ENCODE measurements around the gene MED23.
A peak's percentile ranks its signal among the peaks of the same experiment; 100 is the strongest.

Gene MED23

DNA sequence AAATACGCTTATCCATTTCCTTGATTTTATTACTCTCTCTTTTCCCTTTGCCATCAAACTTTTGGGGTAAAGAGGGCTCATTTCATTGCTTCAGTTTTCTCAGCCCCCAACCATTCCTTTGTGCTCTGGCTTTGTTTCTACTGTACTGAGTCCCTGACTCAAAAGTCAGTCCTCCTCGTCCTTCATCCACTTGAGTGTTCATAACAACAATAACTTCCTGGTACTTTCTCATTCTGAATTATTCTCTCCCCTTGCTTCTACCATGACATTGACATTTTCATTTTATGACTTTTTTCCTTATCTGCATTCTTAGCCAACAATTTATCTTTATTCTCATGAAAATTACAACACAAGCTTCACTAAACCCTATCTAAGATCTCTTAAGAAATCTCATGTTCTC, 10.0 kb upstream of the MED23 start:
- DNase-seq = no peak

DNA sequence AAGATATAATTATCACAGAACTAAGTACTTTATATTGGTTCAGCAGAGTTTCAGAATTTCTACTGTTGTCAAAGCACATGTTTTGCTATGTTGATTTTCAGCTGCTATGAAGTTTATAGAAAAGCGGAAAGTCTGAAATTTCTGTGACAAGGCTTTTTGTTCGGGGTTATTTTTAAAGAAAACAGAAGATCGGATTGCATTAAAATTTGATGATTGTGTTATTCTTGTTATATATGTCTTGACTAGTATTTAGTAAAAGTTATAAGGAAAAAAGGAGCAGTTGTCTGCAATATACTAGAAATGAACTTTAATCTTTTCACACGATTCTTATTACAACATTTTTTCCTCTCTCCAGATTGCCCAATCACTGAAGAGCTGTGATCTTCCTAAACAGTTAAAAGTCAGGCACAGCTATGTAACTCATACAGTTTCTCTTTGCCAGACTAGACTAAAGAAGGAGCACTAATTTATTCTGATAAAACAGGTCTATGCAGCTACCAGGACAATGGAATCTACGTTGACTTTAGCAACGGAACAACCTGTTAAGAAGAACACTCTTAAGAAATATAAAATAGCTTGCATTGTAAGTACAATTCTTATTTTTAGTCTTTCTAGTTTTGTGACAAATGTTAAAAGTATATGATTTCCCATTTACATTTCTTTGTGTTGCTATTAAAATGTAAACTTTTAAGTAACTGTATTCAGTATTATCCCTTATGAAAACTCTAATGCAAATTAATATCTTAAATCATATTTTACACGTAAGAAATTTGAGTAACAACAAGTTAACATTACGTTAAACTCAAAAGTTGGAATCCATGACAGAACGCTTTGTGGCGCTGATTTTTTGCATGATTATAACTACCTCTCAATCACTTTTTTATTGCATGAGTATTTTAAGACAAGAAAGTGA, 9.1 kb upstream of the MED23 start, which contains the start of gene ENPP3:
ENPP3 (plus strand) TSS at position 423 of the 913 bp plus-strand sequence; CDS start at position 506, 83 bp downstream.
- no peak for DNase-seq

DNA sequence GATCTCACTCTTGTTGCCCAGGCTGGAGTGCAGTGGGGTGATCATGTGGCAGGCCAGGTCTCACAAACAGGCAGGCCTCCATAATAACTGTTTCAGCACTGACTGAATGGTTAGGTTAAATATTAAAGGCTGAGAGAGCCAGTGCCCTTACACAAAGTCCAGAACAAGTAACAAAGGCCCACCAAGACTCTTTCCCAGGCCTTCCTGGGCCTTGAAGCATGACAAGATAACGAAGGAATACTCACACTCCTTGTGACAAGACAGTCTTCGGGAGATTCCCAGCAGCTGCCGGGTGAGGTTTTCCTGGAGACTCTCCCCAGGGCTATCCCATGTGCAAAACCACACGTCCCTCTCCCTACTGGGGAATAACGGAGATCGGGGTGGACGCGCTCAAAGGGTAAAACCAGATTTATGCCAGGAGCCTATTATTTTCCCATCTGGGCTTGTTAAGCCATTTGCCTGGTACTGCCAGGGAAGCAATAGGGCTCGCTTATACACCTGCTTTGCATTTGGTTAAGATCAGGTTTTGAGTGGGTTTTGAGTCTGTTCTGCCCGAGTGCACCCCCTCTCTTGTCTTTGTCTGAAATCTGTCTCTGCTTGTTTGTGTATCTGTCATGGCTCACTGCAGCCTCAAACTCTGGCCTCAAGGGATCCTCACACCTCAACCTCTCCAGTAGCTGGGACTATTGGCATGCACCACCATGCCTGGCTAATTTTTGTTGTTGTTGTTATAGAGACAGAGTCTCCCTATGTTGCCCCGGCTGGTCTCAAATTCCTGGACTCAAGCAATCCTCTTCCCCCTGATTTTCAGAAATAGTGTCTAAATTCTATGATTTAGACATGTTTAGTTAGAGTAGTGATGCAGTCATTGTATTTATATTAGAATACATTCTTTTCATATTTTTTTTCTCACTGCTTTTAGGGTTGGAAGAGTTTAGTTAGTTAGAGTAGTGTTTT, 7.6 kb upstream of the MED23 start:
- peak; percentile 21 to 53 for DNase-seq

DNA sequence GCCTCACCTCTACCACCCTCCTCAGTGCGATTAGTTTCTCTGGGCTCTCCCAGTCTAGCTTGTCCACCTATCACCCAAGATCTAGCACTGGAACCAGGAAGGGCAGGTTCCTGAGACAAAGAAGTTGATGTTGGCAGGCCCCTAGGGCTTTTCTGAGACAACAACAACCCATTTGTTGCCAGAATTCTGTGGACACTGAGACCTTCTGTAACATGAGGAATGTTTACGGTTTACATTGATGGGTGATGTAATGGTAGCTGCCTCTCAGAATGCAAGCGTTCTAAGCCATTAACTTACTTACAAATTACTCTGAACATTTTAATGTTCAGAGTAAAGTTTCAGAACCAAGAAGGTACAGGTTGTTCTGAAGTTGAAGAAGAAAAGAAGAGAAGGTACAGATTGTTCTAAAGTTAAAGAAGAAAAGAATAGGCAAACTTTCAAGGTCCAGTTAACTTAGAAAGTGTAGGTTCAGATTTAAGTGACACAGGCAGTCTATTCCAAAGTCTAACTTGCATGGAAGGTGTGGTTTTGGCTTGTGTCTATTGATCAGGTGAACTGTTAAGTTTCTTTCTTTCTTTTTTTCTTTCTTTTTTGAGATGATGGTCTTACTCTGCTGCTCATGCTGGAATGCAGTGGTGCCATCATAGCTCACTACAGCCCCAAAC, 3.7 kb upstream of the MED23 start:
- no peak for DNase-seq

DNA sequence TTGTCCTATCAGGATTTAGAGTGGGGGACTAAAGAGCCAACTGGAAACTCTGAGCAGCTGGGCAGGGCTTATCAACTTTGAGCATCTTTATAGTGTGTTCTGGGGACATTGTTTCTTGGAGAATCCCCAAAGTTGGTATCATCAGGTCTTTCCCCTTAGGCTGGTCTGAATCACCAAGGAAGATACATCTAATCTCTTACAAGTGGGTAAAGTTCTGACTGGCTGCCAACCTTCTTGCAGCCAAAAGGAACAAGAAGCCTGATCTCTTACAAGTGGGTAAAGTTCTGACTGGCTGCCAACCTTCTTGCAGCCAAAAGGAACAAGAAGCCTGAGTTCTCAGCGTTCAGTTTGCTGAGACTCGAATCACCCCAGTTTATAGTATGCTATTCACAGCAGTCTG, 1.6 kb upstream of the MED23 start:
- DNase-seq = no peak

DNA sequence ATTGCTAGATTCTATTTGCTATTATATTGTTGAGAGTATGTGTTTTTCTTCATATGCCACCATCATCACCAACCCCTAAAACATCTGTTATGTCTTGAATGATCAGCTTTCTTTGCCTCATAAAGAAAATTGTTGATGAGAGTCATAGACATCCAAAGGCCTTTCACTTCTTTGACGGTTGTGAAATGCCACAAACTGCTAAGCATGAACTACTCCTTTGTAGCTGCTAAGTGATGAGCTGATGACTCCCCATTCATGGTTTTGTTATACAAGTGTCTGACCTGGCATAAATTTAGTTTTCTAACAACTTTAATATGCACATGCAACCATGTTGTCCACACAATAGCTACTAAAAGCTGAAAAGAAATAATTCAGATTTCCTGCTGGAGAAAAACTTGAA, 684 bp upstream of the MED23 start:
- no peak for DNase-seq

DNA sequence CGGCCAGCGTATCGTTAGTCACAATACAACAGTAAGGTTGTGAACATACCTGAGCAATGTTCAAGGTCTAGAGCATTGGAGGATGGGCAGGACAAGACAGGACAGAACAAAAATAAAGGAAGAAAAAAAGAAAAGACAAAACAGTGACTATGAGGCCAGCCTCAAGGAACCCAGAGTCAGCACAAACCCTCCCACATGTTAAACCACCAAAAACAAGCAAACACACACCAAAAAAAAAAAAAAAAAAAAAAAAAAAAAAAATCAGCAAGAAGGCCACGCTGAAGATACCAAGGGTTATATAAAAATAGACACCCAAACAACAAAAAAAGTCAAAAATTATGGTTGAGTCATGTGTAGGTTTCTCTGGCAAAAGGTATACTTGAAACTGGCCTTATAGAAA, 12.8 kb downstream of the MED23 start:
- DNase-seq = no peak

DNA sequence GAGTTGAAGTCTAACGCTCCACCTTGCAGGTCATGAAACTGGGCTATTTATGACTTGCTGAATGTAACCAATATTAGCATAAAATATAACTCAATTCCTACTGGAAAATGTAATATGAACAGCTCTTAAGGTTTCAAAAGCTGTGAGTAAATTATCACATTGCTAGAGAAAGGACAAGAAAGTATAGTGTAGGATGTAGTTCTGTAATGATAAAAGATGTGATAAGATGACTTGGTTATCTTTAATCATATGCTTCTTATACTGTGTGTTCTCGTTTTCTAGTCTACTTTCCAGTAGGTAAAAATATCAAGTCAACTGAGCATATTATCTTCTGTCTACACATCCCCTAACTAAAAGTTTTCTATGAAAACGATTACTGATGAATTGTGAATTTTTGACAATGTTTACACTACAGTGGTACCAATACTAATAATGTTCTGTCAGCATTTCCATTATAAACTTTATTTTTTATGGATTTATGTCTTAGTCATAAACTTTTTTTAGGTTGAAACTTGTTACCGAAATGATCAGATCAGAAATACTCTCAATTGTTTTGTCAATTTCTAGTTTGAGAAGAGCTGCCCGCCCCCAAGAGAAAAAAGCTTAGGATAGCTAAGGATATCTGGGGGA, 14.6 kb downstream of the MED23 start:
- DNase-seq = no peak

DNA sequence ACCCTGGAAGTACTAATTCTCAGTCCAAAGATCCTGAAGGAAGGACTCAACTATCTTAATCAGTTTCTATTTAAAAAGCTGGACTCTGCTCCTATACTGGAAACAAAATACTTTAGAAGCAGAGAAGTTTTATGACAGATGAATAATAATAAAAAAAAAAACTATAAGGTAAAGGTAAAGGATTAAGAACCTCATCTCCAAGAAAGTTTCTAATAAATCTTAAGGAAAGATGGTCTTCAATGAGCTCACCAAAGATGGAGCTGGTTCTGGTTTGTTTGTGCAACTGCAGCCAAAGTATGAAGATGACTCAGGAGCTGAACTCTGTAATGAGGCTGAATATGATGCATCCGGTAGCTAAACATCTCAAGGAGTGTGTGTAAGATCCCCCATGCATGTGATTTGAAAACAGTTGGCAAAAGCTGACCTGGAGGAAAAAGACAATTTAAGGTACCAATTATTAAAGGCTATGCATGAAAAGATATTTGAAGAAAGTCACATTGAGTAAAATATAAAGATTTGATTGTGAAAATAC, 25.2 kb downstream of the MED23 start:
- no peak for DNase-seq

DNA sequence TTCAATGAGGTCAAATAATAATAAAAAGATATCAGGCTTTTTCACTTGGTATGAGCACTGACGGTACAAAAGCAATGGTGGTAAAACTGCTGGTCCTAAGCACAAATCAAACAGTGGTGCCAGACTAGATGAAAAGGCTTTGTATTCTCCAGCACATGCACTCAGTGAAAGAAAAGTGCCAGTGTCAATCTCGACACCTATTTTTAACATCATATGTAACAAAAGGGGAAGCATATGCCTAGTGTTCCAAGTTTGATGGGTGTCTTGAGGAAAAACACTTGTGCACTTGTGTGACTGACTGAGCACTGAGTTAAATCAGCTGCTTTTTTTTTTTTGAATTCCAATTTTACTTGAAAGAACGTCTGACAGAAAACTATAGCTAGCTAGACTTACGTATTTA, 27.3 kb downstream of the MED23 start:
- no peak for DNase-seq

DNA sequence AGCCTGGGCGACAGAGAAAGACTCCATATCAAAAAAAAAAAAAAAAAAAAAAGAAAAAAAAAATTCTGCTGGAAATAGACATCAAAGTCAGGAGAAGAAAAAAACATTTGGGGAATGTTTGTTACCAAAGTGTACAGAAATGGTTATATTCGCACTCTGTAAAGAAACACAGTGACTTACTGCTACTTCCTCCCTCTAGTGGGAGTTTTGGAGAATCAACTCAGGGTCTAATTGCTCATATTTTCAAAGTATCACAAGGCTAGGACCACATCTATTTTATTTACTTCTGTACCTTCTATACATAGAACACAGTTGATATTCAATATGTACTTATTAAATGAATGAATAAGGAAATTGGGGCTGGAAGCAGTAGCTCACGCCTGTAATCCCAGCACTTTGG, 30.6 kb downstream of the MED23 start:
- no peak for DNase-seq

DNA sequence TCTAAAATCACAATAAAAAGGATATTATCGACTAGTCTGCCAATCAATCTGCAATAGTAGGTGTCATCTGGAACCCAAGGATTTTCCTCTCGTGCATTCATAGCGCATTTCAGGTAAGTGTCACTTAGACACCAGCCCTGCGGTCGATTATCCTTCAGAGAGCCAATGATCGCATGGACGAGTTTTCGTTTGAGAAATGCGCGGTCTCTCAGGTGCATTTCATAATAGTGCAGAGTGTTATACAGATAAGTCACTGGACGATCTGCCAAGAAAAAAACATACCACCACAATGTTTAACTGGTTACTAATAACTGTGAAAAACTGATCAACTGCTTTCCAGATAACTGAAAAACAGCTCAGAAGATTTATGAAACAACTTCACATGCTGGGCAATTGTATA, 34.0 kb downstream of the MED23 start:
- no peak for DNase-seq

DNA sequence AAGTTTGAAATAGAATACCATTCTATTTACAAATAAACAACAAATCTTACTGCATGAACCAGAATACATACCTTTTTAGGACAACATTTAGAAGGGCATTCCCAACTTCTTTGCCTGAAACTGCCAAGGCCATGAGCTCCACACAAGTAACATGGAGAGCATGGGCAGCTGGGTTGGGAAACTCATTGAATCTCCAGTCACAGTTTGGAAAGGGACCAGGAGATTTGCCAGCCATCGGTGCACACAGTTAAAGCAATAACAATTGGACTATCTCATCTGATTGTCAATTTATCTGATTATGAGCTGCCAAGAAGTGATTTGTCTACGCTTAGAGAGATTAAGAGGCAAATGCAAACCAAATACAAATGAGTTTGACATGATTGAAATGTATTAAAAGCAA, 35.1 kb downstream of the MED23 start:
- no peak for DNase-seq

DNA sequence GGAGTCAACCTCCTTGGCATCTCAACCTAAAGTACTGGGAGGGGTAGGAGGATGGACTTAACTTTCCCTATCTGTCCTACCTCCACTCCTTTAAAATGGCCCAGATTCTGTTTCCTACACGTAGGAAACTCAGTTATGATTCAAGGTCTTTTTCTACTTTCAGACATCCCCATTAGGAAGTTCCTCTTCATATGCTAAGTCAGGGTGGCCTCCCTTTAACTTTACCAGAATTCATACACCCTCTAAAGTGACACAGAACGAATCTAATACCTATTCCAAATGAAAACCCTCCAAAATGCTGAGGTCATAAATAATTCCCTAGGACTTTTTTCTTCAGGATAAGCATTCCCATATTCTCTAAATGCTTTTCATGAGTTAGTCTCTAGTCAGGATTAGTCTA, 39.4 kb downstream of the MED23 start:
- no peak for DNase-seq

DNA sequence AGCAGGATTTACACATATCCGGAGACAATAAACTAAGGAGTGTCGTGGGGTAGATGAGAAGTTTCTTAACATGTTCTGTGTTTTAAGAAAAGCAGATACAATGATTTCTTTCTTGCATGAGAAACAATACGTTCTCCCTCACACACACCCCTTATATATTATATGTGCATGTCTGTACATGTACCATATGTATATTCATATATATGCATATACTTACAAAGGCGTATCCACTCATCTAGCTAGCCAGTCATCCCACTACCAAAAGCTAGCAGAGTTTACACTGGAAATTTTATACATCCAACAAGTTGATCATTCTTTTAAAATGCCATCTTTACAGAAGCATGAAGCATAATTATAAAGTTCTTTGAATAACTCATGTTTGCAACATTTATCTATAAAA, 40.1 kb downstream of the MED23 start:
- no peak for DNase-seq

DNA sequence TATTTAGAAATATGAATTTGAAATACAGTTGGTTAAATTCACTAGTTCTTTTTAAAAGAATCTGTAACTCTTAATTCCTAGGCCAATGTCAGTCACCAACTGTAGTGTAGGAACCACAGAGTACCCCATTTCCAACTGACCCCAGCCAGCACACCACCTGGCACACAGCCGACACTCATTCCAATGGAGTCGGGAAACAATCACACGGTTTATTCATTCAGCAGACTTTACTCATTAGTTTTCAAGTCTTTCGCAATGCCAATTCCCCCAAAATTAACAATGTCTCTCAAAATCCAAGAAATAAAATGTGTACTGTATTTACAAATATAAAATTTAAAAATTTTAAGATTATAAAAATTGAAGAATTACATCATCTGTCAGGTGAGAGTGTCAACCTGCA, 41.5 kb downstream of the MED23 start:
- DNase-seq = no peak

DNA sequence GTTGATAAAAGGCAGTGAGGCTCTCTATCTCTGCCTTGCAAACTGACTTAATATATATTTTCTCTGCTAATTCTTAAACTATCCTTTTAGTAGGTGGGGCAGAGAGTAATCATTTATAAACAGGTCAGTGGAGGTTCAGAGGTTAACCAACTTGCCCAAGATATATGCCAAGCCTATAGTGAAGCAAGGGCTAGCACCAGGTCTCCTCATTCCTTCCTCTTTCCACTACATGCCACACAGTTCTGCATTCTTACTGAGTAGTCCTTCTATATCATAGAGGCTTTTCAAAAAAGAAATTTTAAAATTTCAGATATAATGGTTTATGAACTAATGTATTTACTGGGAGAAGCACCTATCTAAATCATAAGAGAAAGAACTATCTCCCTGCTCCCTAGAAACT, 46.5 kb downstream of the MED23 start:
- DNase-seq = no peak

DNA sequence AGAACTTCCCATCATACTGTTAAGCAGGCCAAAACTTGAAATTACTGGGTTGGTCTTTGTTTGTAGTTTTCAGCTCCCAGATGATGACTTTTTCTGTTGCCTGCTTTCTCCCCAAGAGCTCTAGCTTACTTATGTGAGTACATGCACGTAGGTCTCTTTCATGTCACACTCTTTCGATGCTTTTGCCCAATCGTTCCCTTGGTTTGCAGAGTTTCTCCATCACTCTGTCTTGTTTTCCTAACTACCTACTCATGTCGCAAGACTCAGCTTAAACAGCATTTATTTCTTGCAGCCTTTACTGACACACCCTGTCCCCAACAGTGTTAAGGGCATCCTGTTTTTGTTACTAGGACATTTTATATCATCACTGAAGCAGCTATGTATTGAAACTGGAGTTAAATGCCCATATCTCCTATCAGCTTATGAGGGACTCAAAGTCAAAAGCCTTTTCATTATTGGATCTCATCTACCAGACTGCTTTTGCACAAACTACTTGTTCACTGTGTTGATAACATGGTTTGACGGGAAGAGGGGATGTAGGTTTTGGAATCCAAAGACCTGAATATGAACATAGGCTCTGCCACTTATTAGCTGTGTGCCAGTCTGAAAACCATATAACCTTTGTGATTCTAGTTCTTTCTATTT, 52.1 kb downstream of the MED23 start:
- no peak for DNase-seq

DNA sequence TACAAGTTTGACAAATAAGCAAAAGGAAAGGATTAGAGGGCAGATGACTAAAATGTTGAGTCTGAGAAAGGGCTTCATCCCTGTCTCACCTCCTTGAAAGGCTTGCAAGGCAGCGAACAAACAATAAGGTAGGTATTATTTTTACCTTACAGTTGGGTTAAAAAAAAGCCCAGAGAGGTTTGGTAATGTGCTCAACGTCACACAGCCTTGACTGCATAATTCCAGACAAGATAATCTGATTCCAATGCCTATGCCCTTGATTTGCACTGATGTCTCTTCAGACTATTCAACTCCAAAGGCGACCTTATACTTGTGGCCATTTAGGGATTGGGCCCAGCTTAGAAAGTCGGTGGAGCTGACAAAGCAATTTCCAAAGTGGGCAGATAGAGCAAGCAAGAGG, 53.4 kb downstream of the MED23 start:
- no peak for DNase-seq

DNA sequence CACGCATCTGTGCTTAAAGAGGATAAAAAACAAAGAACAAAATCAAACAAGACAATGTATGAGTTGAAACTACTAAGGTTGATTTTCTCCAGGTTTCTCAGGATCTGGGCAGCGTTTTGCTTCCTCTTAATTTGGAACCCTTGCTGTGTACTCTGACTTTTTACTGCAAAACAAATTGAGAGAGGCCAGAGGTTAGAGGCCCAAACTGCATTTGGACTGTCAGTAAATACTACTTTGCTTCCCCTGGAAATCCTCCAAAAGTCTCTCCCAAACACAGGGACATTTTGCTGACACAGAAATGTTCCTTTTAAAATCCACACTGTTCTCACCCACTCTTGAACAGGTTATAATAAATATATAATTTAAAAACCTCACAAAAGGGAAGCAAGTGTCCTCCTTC, 53.9 kb downstream of the MED23 start:
- no peak for DNase-seq

DNA sequence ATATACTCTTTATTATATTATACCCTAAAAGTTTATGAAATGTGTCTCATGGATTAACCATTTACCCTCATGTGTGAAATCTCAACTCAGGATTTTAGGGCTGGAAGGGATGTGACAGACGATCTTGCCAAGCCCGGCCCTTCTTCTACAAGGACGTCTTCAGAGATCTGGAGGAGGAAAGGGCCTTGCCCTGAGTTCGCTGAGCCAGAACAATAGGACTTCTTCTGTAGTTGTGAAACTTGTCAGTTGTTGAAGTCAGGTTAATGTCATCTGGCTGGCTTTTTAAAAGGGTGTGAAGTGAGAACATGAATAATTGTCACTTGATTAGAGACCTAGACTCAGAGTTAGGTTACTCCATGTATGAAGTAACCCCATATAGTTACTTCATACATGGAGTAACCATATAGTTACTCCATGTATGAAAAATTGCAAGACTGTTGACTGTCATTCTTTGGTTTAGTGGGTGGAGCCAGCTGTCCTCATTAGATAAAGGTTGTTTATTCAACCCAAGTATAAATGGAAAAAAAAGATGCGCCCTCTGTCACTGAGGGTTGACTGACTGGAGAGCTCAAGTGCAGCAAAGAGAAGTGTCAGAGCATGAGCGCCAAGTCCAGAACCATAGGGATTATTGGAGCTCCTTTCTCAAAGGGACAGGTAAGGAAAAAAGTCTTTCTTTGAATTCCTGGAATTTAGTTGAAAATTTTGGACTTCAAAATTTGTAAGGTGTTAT, 55.2 kb downstream of the MED23 start, which contains the start of gene ARG1:
ARG1 (plus strand) TSS at position 541 of the 730 bp plus-strand sequence; CDS start at position 598, 57 bp downstream.
- no peak for DNase-seq

Data from NCI-H526 (cell line).